HUDEP-2 (cell line): ENCODE results near the gene COMT.

Experiments
- DNase-seq, 76 experiments: peaks; one replicate each; lab custom pipeline; 2025; ENCODE audit not compliant: unreplicated experiment in 76 of 76; lab: John Stamatoyannopoulos, UW

The COMT gene

GRCh38 chr22:19928207-19928606 lies 13.4 kb upstream of the COMT start:
- no peak for DNase-seq

GRCh38 chr22:19929586-19930550 lies 11.7 kb upstream of the COMT start:
- DNase-seq, result peak in 29 of 76 experiments; percentile 5 to 54 (median 21)

GRCh38 chr22:19930551-19931486 lies 10.8 kb upstream of the COMT start:
- peak in 5 of 76 experiments; percentile 4 to 18 (median 12) for DNase-seq

GRCh38 chr22:19931514-19931913 lies 10.1 kb upstream of the COMT start:
- no peak for DNase-seq

- DNase-seq, result peak in 69 of 76 experiments; percentile 25 to 88 (median 63)
Measured at GRCh38 chr22:19932367-19933206, 9.0 kb upstream of the COMT start.

GRCh38 chr22:19933341-19934241 lies 8.0 kb upstream of the COMT start:
- DNase-seq, result peak in 75 of 76 experiments; percentile 24 to 90 (median 75)

- peak in 30 of 76 experiments; percentile 11 to 80 (median 36) for DNase-seq
Measured at GRCh38 chr22:19935123-19935718, 6.4 kb upstream of the COMT start.

- no peak for DNase-seq
Measured at GRCh38 chr22:19936513-19936912, 5.1 kb upstream of the COMT start.

GRCh38 chr22:19937616-19938473 lies 3.7 kb upstream of the COMT start:
- no peak for DNase-seq

GRCh38 chr22:19940536-19941364 lies 822 bp upstream of the COMT start:
- peak in 1 of 76 experiments; percentile 17 for DNase-seq

GRCh38 chr22:19942157-19943081 lies 847 bp downstream of the COMT start:
- peak in 13 of 76 experiments; percentile 8 to 47 (median 28) for DNase-seq

GRCh38 chr22:19943082-19944026 lies 1.8 kb downstream of the COMT start:
- peak in 22 of 76 experiments; percentile 3 to 39 (median 23) for DNase-seq

- no peak for DNase-seq
Measured at GRCh38 chr22:19948057-19948760, 6.6 kb downstream of the COMT start.

GRCh38 chr22:19951346-19951745 lies 9.8 kb downstream of the COMT start:
- DNase-seq, result no peak
